Lower leg skin (tissue), 3 donors: ENCODE data around the gene BTBD17.

Experiments used
- CTCF ChIP-seq, 3 donors: fragments of 450-650 bp; IDR thresholded peaks; one replicate each; pipeline ENCODE4 v1.5.1; 2016; ENCODE audit warnings: antibody characterized with exemption in 3 of 3, mild to moderate bottlenecking in 3 of 3, moderate library complexity in 2 of 3
- POLR2A ChIP-seq, 2 donors: fragments of 450-650 bp; IDR thresholded peaks; one replicate each; pipeline ENCODE4 v1.6.1; 2016 to 2017; ENCODE audit warnings: antibody characterized with exemption in 2 of 2, mild to moderate bottlenecking in 1 of 2, moderate library complexity in 1 of 2

GRCh38 chr17:74369665-74370490 lies 8.2 kb upstream of the BTBD17 start:
- TF ChIP-seq CTCF (IDR thresholded peaks at IDR 0.05): no peak
- TF ChIP-seq POLR2A (IDR thresholded peaks at IDR 0.05): no peak
